Measurements from ENCODE around the gene GDF9. TPM values are rescaled to one million over a fixed set of nuclear protein-coding genes. Genes with fewer than 3 reads are reported as not detected.

The GDF9 gene
- total and polyA plus RNA-seq, 10 of the 15 experiments (the other 5 are each of a cell fraction or from before 2014, with no cell fraction given): 0.11 to 1.5 (median 0.34) TPM

DNA sequence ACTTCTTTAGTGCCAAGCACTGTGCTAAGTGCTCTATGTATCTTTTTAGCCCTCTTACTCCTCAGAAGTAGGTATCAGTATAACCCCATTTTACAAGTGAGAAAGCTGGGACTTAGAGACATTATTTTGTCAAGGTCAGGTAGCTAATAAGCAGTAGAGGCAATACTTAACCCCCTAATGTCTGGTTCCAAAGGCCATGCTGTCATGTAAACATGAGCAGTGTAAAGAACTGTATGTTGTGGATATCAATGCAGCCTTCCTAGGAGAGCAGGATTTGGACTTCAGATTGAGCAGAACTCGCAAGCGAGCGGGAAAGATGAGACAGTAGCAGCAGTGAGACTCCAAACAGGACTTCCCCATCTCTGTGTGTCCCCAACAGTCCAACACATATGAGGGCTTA, 32.2 kb downstream of the GDF9 start (continued):
- TF ChIP-seq MLLT1 (IDR thresholded peaks at IDR 0.05) (no peak), NBN (IDR thresholded peaks at IDR 0.05) (no peak), ZNF687 (IDR thresholded peaks at IDR 0.05) (no peak), HCFC1 (IDR thresholded peaks at IDR 0.05; ENCODE audit: low read length) (no peak), RB1 (IDR thresholded peaks at IDR 0.05; ENCODE audit: borderline replicate concordance) (no peak), EGR1 (IDR thresholded peaks at IDR 0.05; ENCODE audit: borderline replicate concordance in 1 of 2, low read depth in 2 of 2, low read length in 2 of 2) (no peak), RAD51 (IDR thresholded peaks at IDR 0.05) (no peak), MEF2A (IDR thresholded peaks at IDR 0.05; ENCODE audit: insufficient read depth, low read depth, low read length) (no peak), ZSCAN29 (IDR thresholded peaks at IDR 0.05) (no peak), RFX5 (IDR thresholded peaks at IDR 0.05; ENCODE audit: low read depth, low read length) (no peak), RCOR1 (conservative IDR thresholded peaks at IDR 0.05; ENCODE audit: low read depth, low read length) (no peak)
- TF ChIP-seq, protein P1, sequence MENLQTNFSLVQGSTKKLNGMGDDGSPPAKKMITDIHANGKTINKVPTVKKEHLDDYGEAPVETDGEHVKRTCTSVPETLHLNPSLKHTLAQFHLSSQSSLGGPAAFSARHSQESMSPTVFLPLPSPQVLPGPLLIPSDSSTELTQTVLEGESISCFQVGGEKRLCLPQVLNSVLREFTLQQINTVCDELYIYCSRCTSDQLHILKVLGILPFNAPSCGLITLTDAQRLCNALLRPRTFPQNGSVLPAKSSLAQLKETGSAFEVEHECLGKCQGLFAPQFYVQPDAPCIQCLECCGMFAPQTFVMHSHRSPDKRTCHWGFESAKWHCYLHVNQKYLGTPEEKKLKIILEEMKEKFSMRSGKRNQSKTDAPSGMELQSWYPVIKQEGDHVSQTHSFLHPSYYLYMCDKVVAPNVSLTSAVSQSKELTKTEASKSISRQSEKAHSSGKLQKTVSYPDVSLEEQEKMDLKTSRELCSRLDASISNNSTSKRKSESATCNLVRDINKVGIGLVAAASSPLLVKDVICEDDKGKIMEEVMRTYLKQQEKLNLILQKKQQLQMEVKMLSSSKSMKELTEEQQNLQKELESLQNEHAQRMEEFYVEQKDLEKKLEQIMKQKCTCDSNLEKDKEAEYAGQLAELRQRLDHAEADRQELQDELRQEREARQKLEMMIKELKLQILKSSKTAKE (IDR thresholded peaks at IDR 0.05; ENCODE audit: low read depth, poor library complexity, severe bottlenecking): no peak

Data from GM12878 (cell line).